ENCODE results near the gene GPC6. TPM values are rescaled to one million over a fixed set of nuclear protein-coding genes. Genes with fewer than 3 reads are reported as not detected.

GPC6 gene
- total and polyA plus RNA-seq, 2 donors (not counting 3 experiments of a cell fraction or from before 2014, with no cell fraction given), result 0.01 TPM; not detected in 1

DNA sequence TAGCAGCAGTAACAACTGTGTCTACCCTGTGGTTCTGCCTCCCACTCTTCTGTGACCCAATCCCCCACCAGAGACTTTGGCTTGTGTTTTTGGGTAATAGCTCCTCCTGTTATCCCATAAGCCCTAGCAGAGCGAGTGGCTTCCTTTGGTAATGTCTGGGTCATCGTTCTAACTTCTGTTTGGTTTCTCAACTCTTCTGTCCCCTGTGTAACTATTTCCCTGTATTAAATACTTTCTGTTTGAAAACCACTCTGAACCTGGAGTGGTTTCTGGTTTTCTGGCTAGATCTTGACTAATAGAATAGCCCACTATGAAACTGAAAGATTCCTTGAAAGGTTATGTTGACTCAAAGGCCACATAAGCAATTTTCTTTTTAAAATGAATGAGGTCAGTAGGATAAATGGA is 902.9 kb downstream of the GPC6 start:
- no peak overlapping the region for H3K27ac ChIP-seq (ENCODE audit: insufficient read depth, low read depth, low read length)
- H3K9ac ChIP-seq (replicated peaks; ENCODE audit: extremely low read depth, insufficient read depth, low read length), result no peak overlapping the region
- no peak overlapping the region for H3K4me3 ChIP-seq (replicated peaks in 1 of 3; ENCODE audit: insufficient read depth in 1 of 3, low read depth in 1 of 3, low read length in 3 of 3)
- dilution Hi-C loops (cut with MboI; ENCODE audit: extremely low pct_ligation_motif_present, low sequenced_read_pairs) (no loop called here), intact Hi-C loops (cut with micrococcal nuclease) (no loop called here)
- ChIA-PET CTCF (no interaction called here), POLR2A (no interaction called here)
- peaks cover 2% of the 10 kb centered on the region for H3K9me3 ChIP-seq (replicated peaks; ENCODE audit: control insufficient read depth, insufficient read depth, low read length)
- H3K27me3 ChIP-seq (ENCODE audit: control insufficient read depth in 2 of 2, insufficient read depth in 2 of 2, low read length in 2 of 2), result no peaks in the 10 kb centered on the region
- no peaks in the 10 kb centered on the region for H3K79me2 ChIP-seq (ENCODE audit: control insufficient read depth, insufficient read depth, low read length)
- no peaks in the 10 kb centered on the region for H3K4me1 ChIP-seq (ENCODE audit: control insufficient read depth, extremely low read depth, insufficient read depth, low read length)
- H4K20me1 ChIP-seq (replicated peaks; ENCODE audit: control insufficient read depth, extremely low read depth, insufficient read depth, low read length), result no peaks in the 10 kb centered on the region
- H3K4me2 ChIP-seq (ENCODE audit: insufficient read depth, low read length), result no peak overlapping the region
- no peaks in the 10 kb centered on the region for H3K36me3 ChIP-seq (ENCODE audit: control insufficient read depth in 2 of 2, extremely low read depth in 1 of 2, insufficient read depth in 2 of 2, low read length in 2 of 2)
- no peak overlapping the region for H2AFZ ChIP-seq (ENCODE audit: low read depth, low read length)
- no peak for DNase-seq (ENCODE audit: low read depth, low spot score)
- TF ChIP-seq MYC (IDR thresholded peaks at IDR 0.05; ENCODE audit: low read depth, low read length), result no peak
- TF ChIP-seq, protein P1, sequence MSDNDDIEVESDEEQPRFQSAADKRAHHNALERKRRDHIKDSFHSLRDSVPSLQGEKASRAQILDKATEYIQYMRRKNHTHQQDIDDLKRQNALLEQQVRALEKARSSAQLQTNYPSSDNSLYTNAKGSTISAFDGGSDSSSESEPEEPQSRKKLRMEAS (IDR thresholded peaks at IDR 0.05; ENCODE audit: insufficient read depth, insufficient read length), result no peak
- TF ChIP-seq EZH2 (IDR thresholded peaks at IDR 0.05; ENCODE audit: borderline replicate concordance, low read depth, low read length, severe bottlenecking), result no peak
- TF ChIP-seq, protein P2, sequence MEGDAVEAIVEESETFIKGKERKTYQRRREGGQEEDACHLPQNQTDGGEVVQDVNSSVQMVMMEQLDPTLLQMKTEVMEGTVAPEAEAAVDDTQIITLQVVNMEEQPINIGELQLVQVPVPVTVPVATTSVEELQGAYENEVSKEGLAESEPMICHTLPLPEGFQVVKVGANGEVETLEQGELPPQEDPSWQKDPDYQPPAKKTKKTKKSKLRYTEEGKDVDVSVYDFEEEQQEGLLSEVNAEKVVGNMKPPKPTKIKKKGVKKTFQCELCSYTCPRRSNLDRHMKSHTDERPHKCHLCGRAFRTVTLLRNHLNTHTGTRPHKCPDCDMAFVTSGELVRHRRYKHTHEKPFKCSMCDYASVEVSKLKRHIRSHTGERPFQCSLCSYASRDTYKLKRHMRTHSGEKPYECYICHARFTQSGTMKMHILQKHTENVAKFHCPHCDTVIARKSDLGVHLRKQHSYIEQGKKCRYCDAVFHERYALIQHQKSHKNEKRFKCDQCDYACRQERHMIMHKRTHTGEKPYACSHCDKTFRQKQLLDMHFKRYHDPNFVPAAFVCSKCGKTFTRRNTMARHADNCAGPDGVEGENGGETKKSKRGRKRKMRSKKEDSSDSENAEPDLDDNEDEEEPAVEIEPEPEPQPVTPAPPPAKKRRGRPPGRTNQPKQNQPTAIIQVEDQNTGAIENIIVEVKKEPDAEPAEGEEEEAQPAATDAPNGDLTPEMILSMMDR (IDR thresholded peaks at IDR 0.05; ENCODE audit: extremely low read depth in 1 of 2, insufficient read depth in 1 of 2, low read depth in 1 of 2, low read length in 2 of 2), result no peak
- no peak for TF ChIP-seq POLR2A (IDR thresholded peaks at IDR 0.05; ENCODE audit: low read depth, low read length)
- no peak for TF ChIP-seq GATA2 (IDR thresholded peaks at IDR 0.05; ENCODE audit: insufficient read depth, insufficient read length, low read depth, low read length)
- TF ChIP-seq JUN (IDR thresholded peaks at IDR 0.05; ENCODE audit: borderline replicate concordance, insufficient read depth, insufficient read length, low read depth), result no peak
- no peak for TF ChIP-seq POLR2AphosphoS5 (IDR thresholded peaks at IDR 0.05; ENCODE audit: insufficient read depth, low read depth, low read length)
- TF ChIP-seq FOS (IDR thresholded peaks at IDR 0.05; ENCODE audit: borderline replicate concordance, insufficient read depth, low read length), result no peak
- no TSS peak for BruUV-seq (replicated peaks)
- H3K9me1 ChIP-seq (replicated peaks; ENCODE audit: control insufficient read depth, extremely low read depth, insufficient read depth, low read length), result no peaks in the 10 kb centered on the region
- no peak for FAIRE-seq

Data from endothelial cell of umbilical vein (primary cell).